Stimulated activated CD8-positive, alpha-beta memory T cell treated with anti-CD3 and anti-CD28 coated beads, Interleukin-7, amount 100 ng/mL, for 1 hour (primary cell): ENCODE data around the gene PRTG.

Experiments
- DNase-seq, 2 donors: peaks; one replicate each; pipeline ENCODE4 v3.0.0-alpha.2; 2020; ENCODE audit warnings: low read depth in 2 of 2

The PRTG gene

GRCh38 chr15:55564347-55565145 is 178.4 kb downstream of the PRTG start:
- no peak for DNase-seq

GRCh38 chr15:55562601-55563000 is 180.4 kb downstream of the PRTG start:
- no peak for DNase-seq
